ENCODE measurements around the gene LRP2.
"Not testable (repeated sequence)": the region's sequence is repeated elsewhere in the genome, so short reads cannot be mapped to it uniquely, and the experiment has no call there.

LRP2 gene

GRCh38 chr2:169300636-169301530, 61.5 kb downstream of the LRP2 start:
- no peak for DNase-seq (ENCODE audit: low spot score)

- DNase-seq (ENCODE audit: low spot score): no peak
Observed at GRCh38 chr2:169298007-169298406, 64.3 kb downstream of the LRP2 start.

DNA sequence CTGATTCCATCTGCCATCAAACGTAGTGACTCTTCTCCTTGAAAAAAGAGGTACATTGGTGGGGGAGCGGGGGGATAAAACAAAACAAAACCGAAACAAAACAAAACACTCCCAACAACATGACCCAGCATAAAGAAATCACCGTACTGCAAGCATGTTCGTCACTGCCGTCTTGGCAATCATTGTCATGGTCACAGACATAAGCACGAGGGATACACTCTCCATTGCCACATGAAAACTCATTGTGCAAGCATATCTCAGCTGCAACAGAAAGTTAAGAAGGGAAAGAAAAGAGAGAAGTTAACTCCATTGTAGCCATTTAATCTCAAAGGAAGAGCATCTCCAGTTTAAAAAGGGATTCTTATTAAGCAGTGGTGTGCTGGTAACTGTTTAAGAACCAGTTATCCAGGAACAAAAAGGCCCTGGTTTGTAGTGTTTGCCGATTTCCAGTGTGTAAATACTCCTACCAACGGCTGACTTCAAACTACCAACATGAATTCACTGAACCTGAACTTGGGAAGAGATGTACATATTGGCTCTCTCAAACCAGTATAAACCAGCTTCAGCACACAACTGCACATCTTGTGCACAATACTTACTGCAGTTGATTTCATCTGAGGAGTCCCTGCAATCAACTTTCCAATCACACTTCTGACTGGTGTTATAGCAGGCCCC, 68.2 kb downstream of the LRP2 start:
- DNase-seq (ENCODE audit: low spot score): no peak

- DNase-seq (ENCODE audit: low spot score): no peak
Observed at GRCh38 chr2:169291517-169291916, 70.8 kb downstream of the LRP2 start.

DNA sequence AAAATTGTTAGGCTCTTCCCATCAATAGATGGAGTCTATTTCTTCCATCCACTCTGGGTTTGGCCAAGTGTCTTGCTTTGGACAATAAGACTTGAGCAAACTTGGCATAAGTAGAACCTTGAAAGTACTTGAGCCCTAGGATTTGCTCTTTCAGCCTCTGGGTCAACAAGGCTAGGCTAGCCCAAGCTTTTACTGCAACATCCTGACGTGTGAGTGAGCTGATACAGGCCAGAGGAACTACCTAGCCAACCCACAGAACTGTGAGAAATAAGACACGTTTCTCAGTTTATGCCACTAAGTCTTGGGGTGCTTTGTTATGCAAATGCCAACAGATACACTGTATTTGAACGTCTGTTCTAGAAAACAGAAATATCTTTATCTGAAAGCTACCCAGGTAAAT, 71.9 kb downstream of the LRP2 start:
- DNase-seq (ENCODE audit: low spot score): no peak

GRCh38 chr2:169287666-169288065, 74.7 kb downstream of the LRP2 start:
- no peak for DNase-seq (ENCODE audit: low spot score)

GRCh38 chr2:169286624-169287231, 75.6 kb downstream of the LRP2 start:
- no peak for DNase-seq (ENCODE audit: low spot score)

DNA sequence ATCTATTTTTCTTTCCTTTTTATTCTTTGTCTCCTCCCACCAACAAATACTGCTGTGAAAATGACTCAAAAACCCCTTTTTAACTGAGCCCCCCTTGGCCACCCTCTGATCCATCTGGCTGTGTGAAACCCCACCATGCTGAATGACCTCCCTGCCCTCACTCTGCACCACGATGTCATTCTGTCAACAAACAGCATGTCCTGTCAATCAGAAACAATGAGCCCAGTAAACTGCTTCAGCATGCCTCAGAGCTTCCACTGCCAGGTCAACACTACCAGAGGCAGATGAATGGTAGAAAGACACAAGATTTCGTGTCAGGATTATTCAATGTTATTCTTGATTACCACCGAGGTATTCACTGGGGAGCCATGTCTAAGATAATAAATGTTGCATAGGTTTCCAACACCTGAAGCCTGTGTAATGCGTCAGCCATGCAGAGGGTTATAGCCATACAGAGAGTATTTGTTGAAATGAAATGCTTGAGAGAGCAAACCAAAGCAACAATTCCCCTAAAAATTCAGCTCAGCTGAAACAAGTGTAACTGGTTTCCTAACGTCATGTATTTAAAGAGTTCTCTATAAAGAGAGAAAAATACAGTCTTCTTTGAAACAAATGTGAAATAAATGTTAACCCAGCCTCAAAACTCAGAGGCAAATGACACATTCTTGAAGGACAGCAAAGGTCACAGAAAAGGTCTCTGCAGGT, 76.7 kb downstream of the LRP2 start:
- DNase-seq (ENCODE audit: low spot score): no peak

- DNase-seq (ENCODE audit: low spot score): no peak
Observed at GRCh38 chr2:169280502-169280901, 81.8 kb downstream of the LRP2 start.

DNA sequence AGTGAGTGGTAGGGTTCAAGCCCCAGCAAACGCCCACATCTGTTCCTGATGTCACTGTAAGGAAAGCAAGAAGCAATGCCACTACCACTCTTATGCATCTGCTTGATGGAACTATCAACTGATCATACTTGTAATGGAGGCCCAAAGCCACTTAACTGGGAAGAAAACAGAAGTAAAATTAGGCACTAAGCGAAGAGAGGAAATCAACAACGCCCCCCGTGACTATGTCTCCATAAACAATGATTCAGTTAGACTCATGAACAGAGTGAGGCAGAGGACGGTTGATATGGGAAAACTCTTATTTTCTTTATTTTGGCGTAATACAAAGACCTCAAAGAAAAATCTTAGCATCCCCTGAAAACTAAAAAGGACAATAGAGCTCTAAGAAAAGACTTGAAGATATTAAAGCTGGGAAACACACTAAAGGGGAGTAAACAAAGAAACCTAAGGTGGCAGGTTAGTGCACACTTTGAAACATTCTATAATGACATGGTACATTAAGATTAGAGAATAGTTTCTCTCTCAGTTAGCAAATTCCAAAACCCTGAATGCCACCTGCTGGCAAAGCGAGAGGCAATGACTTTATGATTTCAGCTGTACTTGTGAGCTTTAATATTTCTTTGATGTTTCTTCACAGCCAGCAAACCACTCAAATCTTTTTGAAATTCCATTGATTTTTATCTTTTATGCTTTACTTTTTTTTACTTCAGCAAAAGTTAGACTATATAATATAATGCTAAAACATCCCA, 86.5 kb downstream of the LRP2 start:
- no peak for DNase-seq (ENCODE audit: low spot score)

DNA sequence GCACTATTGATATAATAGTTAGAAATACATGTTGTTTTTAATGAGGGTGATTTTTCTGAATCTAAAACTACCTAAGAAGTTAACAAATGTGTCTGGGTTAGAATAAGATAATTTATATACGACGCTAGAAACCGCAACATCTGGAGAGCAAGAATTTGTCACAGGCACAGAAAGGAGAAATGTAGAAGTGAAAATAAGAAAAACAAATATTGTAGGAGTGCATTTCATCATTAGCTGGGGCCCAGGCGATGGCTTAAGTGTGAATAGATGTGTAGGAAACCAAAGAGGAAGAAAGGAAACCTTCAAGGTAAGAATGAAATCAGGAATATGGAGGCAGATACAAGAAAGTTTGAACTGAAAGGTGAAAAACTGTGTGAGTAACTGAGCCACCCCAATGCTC, 90.3 kb downstream of the LRP2 start:
- DNase-seq (ENCODE audit: low spot score): no peak

DNA sequence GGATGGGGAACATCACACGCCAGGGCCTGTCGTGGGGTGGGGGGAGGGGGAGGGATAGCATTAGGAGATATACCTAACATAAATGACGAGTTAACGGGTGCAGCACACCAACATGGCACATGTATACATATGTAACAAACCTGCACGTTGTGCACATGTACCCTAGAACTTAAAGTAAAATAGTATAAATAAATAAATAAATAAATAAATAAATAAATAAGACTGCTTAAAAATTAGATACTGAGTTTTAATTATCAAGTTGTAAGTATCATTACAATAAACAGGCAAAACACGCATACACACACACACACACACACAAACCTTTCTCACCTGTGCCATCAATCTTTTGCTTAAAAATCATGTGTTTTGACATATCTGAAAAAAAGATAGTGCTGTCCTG, 91.8 kb downstream of the LRP2 start:
- DNase-seq (ENCODE audit: low spot score): not testable (repeated sequence)

DNA sequence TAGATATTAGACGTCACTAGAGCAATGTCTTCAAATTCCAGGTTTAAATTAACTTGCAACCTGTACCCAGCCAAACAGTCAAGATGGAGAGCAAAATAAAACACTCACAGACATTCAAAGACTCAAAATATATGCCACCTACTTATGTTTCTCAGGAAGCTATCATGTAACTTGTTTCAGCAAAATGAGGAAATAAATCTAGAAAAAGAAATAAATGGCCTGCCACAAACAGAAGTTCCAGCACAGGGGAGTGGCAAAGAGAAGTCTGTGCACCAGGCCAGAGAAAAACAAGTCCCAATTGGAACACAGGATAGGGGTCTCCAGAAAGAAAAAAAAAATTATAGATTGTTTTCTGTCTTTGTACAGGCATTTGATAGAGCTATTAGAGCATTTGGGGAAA, 96.7 kb downstream of the LRP2 start:
- DNase-seq (ENCODE audit: low spot score): no peak

- DNase-seq (ENCODE audit: low spot score): no peak
Observed at GRCh38 chr2:169260846-169261642, 101.3 kb downstream of the LRP2 start.

GRCh38 chr2:169260246-169260645, 102.1 kb downstream of the LRP2 start:
- DNase-seq (ENCODE audit: low spot score): no peak

- no peak for DNase-seq (ENCODE audit: low spot score)
Observed at GRCh38 chr2:169259402-169259801, 102.9 kb downstream of the LRP2 start.

DNA sequence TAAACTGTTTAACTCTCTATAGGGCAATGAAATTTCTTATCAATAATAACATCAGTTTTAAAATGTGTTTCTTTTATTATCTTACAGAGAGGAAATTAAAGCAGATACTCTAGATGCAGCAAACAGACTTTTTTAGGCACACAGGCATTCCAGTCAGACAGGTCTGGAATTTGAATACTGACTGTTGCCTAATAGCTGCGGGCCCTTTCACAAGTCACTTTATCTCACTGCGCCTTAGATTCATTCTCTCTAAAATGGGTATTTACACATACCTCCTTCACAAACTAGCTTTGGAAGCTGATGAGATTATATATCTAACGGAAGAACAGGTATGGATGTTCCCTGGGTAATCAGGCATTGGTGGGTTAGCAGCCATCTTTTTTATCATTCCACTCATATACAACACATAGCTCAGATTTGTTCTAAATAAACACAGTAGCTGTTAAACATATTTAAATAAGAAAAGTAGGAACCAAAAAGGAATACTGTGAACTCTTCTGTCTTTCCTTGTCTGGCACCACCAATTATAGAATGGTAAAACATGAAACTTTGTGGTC, 104.2 kb downstream of the LRP2 start:
- no peak for DNase-seq (ENCODE audit: low spot score)

- DNase-seq (ENCODE audit: low spot score): no peak
Observed at GRCh38 chr2:169254774-169255173, 107.6 kb downstream of the LRP2 start.

DNA sequence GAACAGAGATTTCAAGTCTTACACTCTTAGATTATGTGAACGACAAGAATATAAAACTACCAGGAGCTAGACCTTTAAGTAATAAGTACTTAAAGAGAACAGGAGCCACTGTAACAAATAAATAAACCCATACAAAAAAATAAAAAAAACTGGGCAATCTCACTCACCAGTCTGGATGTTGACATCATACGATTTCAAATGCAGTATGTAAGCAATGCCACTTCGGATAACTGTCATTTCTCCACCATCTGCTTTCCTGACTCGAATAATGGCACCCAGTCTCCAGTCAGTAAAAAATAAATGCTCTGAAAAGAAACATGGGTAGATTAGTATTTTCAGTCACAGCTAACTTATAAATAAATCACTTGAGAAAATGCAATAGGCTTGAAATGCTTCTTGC, 115.1 kb downstream of the LRP2 start:
- no peak for DNase-seq (ENCODE audit: low spot score)

DNA sequence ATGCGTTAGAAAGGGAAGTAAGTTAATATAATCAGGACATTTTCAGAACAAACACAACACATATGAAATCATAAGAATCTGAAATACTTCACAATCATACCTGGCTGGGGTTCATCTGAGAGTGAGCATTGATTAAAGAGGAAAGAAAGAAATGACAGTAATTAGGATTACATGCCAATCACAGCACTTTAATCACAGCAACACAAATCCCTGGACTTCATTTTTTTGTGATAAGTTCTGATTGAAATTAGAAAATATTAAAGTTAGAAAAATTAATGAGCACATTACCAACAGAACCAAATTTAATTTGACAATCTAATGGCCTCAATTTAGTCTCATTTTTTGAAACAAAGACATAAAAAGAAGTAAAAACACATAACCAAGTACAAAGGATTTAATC, 121.9 kb downstream of the LRP2 start:
- DNase-seq (ENCODE audit: low spot score): no peak

- DNase-seq (ENCODE audit: low spot score): no peak
Observed at GRCh38 chr2:169237939-169238338, 124.4 kb downstream of the LRP2 start.

Measured in hepatic stellate cell (primary cell).